ENCODE results near the gene RNGTT.

RNGTT gene

DNA sequence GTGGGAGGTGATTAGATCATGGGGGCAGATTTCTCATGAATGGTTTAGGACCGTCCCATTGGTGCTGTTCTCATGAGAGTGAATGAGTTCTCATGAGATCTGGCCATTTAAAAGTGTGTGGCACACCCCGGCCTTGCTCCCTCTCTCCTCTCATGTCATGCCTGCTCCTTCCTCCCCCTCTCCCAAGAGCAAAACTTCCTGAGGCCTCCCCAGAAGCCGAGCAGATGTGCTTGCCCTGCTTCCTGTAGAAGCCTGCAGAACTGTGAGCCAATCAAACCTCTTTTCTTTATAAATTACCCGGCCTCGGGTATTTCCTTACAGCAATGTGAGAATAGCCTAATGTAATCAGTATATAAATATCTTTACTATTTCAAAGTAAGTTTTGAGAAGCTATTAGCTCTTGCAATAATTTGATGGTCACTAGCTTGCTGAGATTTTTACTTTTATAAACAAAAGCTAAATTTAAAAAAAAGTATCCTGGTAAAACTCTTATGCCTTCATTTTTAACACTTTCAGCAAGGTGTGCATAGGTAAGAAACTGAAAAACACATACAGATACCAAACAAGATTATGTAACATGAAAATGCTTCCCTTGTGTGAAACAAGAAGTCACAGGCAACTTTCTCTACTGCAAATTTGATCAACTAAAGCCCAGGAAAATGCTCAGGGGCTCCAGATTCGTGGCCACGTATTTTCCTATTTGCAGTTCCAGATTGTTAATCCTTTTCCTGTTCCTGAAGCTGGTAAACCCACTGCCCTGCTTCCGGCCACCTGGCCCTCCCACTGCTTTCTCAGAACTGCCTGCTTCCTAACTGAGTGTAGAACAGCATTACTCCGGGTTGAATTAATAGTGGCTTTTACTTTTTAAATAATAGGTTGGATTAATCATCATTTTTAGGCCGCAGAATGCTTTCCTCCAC lies 402.1 kb downstream of the RNGTT start:
- H3K4me3 ChIP-seq (ENCODE audit: low read depth, low read length), result no peak overlapping the region
- no peak for DNase-seq (ENCODE audit: low read depth)
- TF ChIP-seq, protein P1, sequence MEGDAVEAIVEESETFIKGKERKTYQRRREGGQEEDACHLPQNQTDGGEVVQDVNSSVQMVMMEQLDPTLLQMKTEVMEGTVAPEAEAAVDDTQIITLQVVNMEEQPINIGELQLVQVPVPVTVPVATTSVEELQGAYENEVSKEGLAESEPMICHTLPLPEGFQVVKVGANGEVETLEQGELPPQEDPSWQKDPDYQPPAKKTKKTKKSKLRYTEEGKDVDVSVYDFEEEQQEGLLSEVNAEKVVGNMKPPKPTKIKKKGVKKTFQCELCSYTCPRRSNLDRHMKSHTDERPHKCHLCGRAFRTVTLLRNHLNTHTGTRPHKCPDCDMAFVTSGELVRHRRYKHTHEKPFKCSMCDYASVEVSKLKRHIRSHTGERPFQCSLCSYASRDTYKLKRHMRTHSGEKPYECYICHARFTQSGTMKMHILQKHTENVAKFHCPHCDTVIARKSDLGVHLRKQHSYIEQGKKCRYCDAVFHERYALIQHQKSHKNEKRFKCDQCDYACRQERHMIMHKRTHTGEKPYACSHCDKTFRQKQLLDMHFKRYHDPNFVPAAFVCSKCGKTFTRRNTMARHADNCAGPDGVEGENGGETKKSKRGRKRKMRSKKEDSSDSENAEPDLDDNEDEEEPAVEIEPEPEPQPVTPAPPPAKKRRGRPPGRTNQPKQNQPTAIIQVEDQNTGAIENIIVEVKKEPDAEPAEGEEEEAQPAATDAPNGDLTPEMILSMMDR (conservative IDR thresholded peaks at IDR 0.05; ENCODE audit: low read depth, low read length), result no peak
